ENCODE measurements around the gene MMEL1.
"Not testable (repeated sequence)": the region's sequence is repeated elsewhere in the genome, so short reads cannot be mapped to it uniquely, and the experiment has no call there.

MMEL1 gene

GRCh38 chr1:2574350-2574749 is 58.5 kb downstream of the MMEL1 start:
- H3K9me3 Mint-ChIP-seq = peaks cover 20% of the 10 kb centered on the region
- TF ChIP-seq, protein P1, sequence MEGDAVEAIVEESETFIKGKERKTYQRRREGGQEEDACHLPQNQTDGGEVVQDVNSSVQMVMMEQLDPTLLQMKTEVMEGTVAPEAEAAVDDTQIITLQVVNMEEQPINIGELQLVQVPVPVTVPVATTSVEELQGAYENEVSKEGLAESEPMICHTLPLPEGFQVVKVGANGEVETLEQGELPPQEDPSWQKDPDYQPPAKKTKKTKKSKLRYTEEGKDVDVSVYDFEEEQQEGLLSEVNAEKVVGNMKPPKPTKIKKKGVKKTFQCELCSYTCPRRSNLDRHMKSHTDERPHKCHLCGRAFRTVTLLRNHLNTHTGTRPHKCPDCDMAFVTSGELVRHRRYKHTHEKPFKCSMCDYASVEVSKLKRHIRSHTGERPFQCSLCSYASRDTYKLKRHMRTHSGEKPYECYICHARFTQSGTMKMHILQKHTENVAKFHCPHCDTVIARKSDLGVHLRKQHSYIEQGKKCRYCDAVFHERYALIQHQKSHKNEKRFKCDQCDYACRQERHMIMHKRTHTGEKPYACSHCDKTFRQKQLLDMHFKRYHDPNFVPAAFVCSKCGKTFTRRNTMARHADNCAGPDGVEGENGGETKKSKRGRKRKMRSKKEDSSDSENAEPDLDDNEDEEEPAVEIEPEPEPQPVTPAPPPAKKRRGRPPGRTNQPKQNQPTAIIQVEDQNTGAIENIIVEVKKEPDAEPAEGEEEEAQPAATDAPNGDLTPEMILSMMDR (IDR thresholded peaks at IDR 0.05) = no peak
- H3K27me3 Mint-ChIP-seq (ENCODE audit: low read depth, poor library complexity) = peaks cover 8% of the 10 kb centered on the region
- no peaks in the 10 kb centered on the region for H3K36me3 Mint-ChIP-seq (ENCODE audit: low read depth)
- DNase-seq = no peak
- H3K4me3 Mint-ChIP-seq = no peak overlapping the region
- no peak overlapping the region for H3K27ac Mint-ChIP-seq
- peaks cover 45% of the 10 kb centered on the region for H3K4me1 Mint-ChIP-seq

DNA sequence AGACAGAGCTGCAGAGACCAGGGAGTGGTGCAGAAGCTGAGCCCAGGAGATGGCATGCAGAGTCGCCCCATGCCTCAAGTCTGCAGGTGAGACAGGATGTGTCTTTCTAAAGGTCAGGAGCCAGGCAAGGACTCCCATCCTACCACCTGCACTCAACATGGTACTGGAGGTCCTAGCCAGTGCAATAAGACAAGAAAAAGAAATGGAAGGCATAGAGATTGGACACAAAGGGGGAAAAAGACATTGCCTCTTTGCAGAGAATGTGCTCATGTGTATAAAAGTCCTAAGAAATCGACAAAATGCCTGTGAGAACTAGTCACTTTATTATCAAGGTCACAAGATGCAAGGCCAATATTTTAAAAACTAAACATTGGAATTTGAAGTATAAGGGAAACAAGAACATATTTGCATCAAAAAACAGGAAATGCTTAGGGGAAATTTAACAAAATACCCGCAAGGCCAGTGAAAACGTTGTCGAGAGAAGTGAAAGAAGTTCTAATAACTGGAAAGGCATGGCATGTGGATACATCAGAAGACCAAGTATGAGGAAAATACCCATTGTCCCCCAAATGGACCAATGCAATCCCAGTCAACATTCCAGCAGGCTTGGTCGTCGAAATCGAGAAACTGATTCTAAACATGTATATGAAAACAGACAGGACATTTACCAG is 59.4 kb downstream of the MMEL1 start:
- no peak for DNase-seq
- TF ChIP-seq, protein P1 (IDR thresholded peaks at IDR 0.05) = no peak
- Mint-ChIP-seq H3K27me3 (ENCODE audit: low read depth, poor library complexity) (peaks cover 8% of the 10 kb centered on the region), H3K4me1 (peaks cover 42% of the 10 kb centered on the region), H3K36me3 (ENCODE audit: low read depth) (no peaks in the 10 kb centered on the region), H3K4me3 (no peak overlapping the region), H3K27ac (no peak overlapping the region), H3K9me3 (peaks cover 20% of the 10 kb centered on the region)

DNA sequence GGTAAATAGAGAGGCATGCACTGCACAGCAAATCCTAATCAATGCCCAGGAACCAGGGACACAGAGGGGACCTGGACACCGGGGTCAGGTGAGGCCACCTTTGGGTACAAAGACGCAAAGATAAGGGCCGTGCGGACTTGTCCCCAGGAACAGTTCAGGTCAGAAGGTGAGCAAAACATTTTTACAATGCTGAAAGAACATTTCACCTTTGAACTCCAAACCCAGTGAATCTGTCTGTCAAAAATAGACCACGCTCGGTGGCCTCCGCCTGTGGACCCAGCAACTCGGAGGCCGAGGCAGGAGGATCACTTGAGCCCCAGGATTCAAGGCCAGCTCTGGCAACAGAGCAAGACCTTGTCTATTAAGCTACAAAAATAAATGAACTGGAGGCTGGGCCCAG is 61.5 kb downstream of the MMEL1 start:
- Mint-ChIP-seq H3K9me3 (peaks cover 20% of the 10 kb centered on the region), H3K4me1 (peaks cover 29% of the 10 kb centered on the region), H3K36me3 (ENCODE audit: low read depth) (no peaks in the 10 kb centered on the region), H3K27me3 (ENCODE audit: low read depth, poor library complexity) (peaks cover 8% of the 10 kb centered on the region), H3K27ac (no peak overlapping the region), H3K4me3 (no peak overlapping the region)
- DNase-seq = no peak
- TF ChIP-seq, protein P1 (IDR thresholded peaks at IDR 0.05) = no peak

- peaks cover 33% of the 10 kb centered on the region for H3K4me1 Mint-ChIP-seq
- H3K4me3 Mint-ChIP-seq = no peak overlapping the region
- no peak for DNase-seq
- TF ChIP-seq, protein P1 (IDR thresholded peaks at IDR 0.05) = no peak
- no peak overlapping the region for H3K27ac Mint-ChIP-seq
- H3K9me3 Mint-ChIP-seq = peaks cover 20% of the 10 kb centered on the region
- no peaks in the 10 kb centered on the region for H3K36me3 Mint-ChIP-seq (ENCODE audit: low read depth)
- peaks cover 11% of the 10 kb centered on the region for H3K27me3 Mint-ChIP-seq (ENCODE audit: low read depth, poor library complexity)
Observed at GRCh38 chr1:2570332-2570731, 62.5 kb downstream of the MMEL1 start.

DNA sequence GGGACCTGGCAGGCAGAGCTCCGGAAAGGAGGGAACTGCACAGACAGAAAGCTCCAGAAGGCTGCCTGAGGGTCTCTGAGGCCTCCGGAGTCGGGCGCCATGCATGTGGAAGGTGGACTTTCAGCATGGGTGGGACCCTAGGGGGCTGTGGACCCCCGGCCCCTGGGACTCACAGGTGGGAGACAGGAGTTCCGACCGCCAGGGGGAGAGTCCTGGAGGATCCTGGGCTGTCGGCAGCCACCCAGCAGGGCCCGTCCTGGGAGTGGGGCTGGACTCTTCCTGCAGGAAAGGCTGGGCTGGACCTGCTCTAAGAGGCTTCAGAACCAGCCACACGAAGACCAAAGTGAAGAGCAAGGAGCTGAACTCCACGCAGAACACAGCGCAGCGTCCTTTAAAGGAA is 63.1 kb downstream of the MMEL1 start:
- H3K4me3 Mint-ChIP-seq; DNase-seq; H3K27ac Mint-ChIP-seq; H3K36me3 Mint-ChIP-seq (ENCODE audit: low read depth): not testable (repeated sequence)
- peaks cover 11% of the 10 kb centered on the region for H3K27me3 Mint-ChIP-seq (ENCODE audit: low read depth, poor library complexity)
- peaks cover 20% of the 10 kb centered on the region for H3K9me3 Mint-ChIP-seq
- peaks cover 39% of the 10 kb centered on the region for H3K4me1 Mint-ChIP-seq

DNA sequence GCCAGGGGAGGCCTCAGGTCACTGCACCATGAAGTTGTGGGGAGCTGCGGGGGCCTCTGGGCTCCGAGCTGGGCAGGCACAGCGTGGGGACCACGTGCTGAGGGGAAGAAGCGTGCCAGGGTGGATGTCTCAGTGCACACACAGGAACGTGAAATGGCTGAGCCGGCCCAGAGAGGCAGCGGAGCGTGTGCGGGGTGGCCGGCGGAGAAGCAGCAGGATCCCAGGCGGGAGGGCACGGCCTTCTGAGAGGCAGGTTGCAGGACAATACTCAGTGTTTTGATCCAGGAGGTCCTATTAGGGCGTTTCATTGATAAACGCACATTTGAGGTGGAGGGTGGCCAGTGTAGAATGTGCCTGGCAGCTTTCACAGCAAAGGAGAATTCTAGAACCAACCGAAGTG is 63.8 kb downstream of the MMEL1 start:
- TF ChIP-seq, protein P1 (IDR thresholded peaks at IDR 0.05) = no peak
- H3K4me3 Mint-ChIP-seq = peak overlapping the region; percentile 40
- DNase-seq = no peak
- H3K27me3 Mint-ChIP-seq (ENCODE audit: low read depth, poor library complexity) = peaks cover 11% of the 10 kb centered on the region
- no peaks in the 10 kb centered on the region for H3K36me3 Mint-ChIP-seq (ENCODE audit: low read depth)
- peaks cover 17% of the 10 kb centered on the region for H3K9me3 Mint-ChIP-seq
- H3K27ac Mint-ChIP-seq = no peak overlapping the region
- peaks cover 40% of the 10 kb centered on the region for H3K4me1 Mint-ChIP-seq

DNA sequence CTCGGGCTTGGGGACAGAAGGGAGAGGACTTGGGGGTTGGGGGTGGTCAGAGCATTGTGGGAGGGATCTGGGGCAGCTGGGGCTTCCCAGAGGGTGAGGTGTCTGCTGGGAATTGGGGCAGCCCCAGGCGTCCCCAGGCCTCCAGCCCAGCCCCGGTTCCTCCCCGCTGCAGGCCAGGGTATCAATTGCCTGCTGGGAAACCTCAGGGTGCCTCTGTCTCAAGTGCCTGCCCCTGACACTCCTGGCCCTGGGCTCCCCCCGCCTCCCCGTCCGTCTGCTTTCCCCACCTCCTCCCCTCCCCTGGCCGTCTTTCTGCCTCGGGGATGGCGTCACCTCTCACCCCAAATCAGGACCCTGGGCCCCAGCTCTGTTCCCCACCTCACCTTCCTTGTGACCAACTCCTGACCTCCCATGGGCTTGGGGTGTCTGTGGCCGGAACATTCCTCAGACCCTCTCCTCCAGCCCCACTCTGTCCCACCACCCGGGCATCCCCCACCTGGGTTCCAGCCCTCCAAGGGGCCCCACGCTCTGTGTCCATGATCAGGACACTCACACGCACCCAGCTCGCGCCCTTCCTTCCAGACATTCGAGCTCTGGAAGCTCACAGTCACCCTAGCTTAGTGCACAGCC is 64.5 kb downstream of the MMEL1 start:
- H3K4me1 Mint-ChIP-seq = peaks cover 47% of the 10 kb centered on the region
- not testable (repeated sequence) for H3K27me3 Mint-ChIP-seq (ENCODE audit: low read depth, poor library complexity)

More for the DNA sequence above, 64.5 kb downstream of the MMEL1 start:
- H3K4me3 Mint-ChIP-seq; H3K27ac Mint-ChIP-seq; H3K36me3 Mint-ChIP-seq (ENCODE audit: low read depth); DNase-seq; H3K9me3 Mint-ChIP-seq: not testable (repeated sequence)

All from nephron progenitor cell (in vitro differentiated cells).